DMS 273 (cell line): Measurements from ENCODE around the gene CAPN3.

Experiments
- DNase-seq: peaks from one replicate; lab custom pipeline; 2025; ENCODE audit not compliant: unreplicated experiment; lab: John Stamatoyannopoulos, UW

The CAPN3 gene

GRCh38 chr15:42392309-42393024 is 33.2 kb downstream of the CAPN3 start:
- DNase-seq: no peak

GRCh38 chr15:42394106-42394505 is 34.8 kb downstream of the CAPN3 start:
- DNase-seq: no peak

GRCh38 chr15:42395838-42396237 is 36.5 kb downstream of the CAPN3 start:
- DNase-seq: no peak

- DNase-seq: no peak
These were observed 42.5 kb downstream of the CAPN3 start for GRCh38 chr15:42401544-42402454.

- DNase-seq: no peak
These were observed 43.3 kb downstream of the CAPN3 start for GRCh38 chr15:42402455-42403205.

- no peak for DNase-seq
These were observed 44.1 kb downstream of the CAPN3 start for GRCh38 chr15:42403389-42403788.

GRCh38 chr15:42404461-42405235 is 45.3 kb downstream of the CAPN3 start:
- DNase-seq: no peak

- DNase-seq: no peak
These were observed 46.7 kb downstream of the CAPN3 start for GRCh38 chr15:42405863-42406482.

- DNase-seq: no peak
These were observed 48.9 kb downstream of the CAPN3 start for GRCh38 chr15:42408178-42408577.

- no peak for DNase-seq
These were observed 49.7 kb downstream of the CAPN3 start for GRCh38 chr15:42409011-42409410.

- no peak for DNase-seq
These were observed 52.6 kb downstream of the CAPN3 start for GRCh38 chr15:42411884-42412283.

GRCh38 chr15:42413920-42414319 is 54.6 kb downstream of the CAPN3 start:
- DNase-seq: no peak

GRCh38 chr15:42419369-42419768 is 60.1 kb downstream of the CAPN3 start:
- no peak for DNase-seq

GRCh38 chr15:42421376-42421775 is 62.1 kb downstream of the CAPN3 start:
- no peak for DNase-seq

- peak; percentile 76 for DNase-seq
These were observed 68.3 kb downstream of the CAPN3 start for GRCh38 chr15:42427429-42428223.

GRCh38 chr15:42444415-42445063 is 85.2 kb downstream of the CAPN3 start:
- peak; percentile 9 for DNase-seq

GRCh38 chr15:42445551-42445950 is 86.2 kb downstream of the CAPN3 start:
- no peak for DNase-seq

GRCh38 chr15:42447599-42447998 is 88.3 kb downstream of the CAPN3 start:
- DNase-seq: no peak

GRCh38 chr15:42448281-42448680 is 89.0 kb downstream of the CAPN3 start:
- DNase-seq: no peak
